Thyroid gland (tissue), 4 donors: Measurements from ENCODE around the gene IP6K3.

Experiments used
- CTCF ChIP-seq, 6 experiments: fragments of 200-600 bp in 3 of 6; fragments of 450-650 bp in 3 of 6; sonication (generic) in 3 of 6; IDR thresholded peaks; one replicate each; pipeline ENCODE4 v1.5.1; 2016 to 2019; ENCODE audit warnings: antibody characterized with exemption in 6 of 6, mild to moderate bottlenecking in 2 of 6, inconsistent platforms in 1 of 6, moderate library complexity in 1 of 6
- POLR2A ChIP-seq, 2 donors: fragments of 450-650 bp; IDR thresholded peaks; one replicate each; pipeline ENCODE4 v1.6.1; 2017; ENCODE audit warnings: antibody characterized with exemption in 2 of 2, mild to moderate bottlenecking in 2 of 2, moderate library complexity in 1 of 2

GRCh38 chr6:33794910-33795623 is 48.4 kb upstream of the IP6K3 start:
- TF ChIP-seq CTCF (IDR thresholded peaks at IDR 0.05) = no peak
- TF ChIP-seq POLR2A (IDR thresholded peaks at IDR 0.05) = no peak
